ENCODE results near the gene RYR1.

Gene RYR1

DNA sequence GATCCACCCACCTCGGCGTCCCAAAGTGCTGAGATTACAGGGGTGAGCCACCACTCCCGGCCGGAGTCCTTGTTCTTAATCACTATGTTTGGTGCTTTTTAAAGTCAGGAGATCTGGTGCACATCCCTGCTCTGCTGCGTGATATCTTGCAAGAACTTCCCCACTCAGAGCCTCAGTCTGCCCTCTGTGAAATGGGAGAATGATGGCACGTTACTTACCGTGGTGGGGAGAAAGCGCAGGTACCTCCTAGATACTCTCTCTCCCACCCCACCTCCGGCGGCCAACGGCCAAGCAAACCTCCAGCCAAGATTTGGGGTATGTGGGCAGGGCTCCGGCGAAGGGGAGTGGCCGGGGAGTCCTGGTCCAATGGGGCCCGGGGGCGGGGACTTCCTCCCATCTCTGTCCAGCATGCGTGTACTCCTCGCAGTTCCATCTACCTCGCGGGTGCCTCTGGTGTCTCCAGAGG, at the start of gene RYR1:
RYR1 (plus strand) TSS at position 424 of the 466 bp plus-strand sequence. CDS start 139 bp downstream, outside the sequence.
- DNase-seq (ENCODE audit: low spot score), result no peak

DNA sequence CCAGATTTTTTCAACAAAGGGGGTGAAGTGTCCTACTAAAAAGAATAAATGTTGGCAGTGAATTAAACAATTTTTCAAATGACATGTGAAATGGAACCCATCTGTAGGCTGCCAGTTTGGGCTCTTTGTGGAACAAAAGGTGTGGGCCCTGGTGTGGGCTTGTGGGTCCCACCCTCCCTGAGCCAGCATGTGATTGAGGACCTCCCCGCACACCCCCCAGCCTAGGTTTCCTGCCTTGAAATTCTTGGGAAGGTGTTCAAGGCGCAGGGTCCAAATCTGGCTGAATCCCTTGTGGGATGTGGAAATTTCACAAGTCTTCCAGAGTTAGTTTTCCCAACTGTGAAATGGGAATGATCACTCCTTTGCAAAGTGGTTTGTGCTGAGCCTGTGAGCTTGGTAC, 49.7 kb upstream of the RYR1 start:
- DNase-seq (ENCODE audit: low spot score), result no peak

DNA sequence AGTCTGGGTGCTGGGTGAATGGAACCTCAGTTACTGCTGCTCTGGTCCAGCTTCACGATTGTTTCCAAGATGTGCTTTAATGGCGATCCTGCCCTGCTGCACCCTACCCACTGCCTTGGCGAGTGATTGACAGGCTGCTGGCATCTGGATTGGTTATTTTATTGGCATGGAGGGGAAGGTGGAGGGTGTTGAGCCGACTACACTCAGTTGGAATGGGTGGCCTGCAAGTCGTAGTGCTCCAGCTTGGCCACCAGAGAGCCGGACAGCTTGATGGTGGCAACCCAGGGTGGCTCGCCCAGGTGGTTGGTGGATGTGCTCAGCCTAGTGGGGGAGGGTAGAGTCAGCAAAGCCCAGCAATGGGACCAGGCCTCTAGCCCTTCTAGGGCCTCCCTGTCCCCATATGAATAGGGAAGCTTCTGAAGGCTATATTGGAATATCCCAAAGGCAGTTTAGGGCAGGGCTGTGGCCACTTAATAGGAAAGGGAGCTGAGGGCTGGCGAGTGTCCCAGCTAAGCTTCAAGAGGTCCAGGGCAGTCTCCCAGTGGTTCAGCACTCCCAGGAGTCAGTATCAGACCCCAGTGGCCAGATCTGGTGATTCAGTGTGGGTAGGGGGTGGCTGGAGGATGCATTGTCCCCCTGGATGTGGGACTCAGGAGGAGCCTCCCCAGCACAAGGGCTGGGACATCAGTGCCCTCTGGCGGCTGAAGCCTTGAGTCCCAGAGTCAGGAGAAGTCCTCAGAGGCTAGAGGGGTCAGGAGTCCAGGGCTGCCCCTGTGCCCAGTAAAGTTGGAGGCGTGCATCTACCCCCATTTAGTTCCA, 49.1 kb upstream of the RYR1 start:
- DNase-seq (ENCODE audit: low spot score), result peak; percentile 38

DNA sequence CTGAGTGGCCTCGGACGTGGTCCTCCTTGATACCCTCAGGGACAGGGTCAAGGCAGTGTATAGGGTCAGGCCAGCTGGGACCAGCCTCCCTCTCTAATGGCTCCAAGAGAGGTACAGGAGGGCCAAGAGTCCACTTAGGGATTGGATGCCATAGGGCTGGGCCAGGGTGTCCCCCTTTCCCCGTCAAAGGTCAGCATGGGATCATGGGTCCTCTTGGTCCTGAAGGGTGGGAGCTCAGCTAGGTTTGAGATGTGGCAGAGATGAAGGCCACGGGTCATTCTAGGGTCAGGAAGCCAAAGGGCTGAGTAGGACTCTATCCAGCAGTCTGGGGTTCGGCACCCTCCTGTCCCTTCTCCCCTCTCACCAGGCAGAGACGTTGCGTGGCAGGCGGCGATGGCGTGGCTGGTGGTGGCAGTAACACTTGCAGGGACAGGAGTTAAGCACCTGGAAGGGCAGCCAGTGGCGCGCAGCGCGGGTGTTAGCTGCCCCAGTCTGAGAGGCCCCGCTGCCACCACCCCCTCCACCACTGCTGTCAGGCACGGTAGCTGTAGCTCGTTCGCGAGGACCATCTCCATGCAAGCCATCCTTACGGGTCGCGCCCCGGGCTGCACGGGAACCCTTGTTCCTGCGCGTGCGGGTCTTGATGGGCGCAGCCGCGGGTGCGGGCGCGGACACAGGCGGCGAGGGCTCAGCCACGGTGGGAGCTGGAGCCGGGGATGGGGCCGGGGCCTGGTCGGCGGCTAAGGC, 48.3 kb upstream of the RYR1 start:
- no peak for DNase-seq (ENCODE audit: low spot score)

DNA sequence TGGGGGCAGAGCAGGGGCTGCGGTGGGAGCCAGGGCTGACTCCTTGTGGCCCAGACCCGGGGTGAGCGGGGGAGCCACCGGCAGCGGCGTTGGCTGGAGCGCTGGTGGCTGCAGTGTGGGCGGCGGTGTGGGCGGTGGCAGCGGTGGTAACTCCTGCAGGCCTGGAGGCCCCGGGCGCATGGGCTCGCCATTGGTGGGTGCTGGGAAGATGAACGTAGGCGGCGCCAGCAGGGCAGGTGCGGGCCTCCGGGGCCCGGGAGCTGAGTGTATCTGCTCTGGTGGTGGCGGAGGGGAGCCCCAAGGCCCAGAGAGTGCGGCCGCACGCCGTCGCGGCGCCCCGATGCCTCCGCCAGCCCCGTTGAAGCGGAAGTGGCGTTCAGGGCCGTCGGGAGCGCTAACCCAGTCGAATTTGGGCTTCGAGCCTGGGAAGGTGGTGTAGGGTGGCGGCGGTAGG, 47.7 kb upstream of the RYR1 start:
- no peak for DNase-seq (ENCODE audit: low spot score)

DNA sequence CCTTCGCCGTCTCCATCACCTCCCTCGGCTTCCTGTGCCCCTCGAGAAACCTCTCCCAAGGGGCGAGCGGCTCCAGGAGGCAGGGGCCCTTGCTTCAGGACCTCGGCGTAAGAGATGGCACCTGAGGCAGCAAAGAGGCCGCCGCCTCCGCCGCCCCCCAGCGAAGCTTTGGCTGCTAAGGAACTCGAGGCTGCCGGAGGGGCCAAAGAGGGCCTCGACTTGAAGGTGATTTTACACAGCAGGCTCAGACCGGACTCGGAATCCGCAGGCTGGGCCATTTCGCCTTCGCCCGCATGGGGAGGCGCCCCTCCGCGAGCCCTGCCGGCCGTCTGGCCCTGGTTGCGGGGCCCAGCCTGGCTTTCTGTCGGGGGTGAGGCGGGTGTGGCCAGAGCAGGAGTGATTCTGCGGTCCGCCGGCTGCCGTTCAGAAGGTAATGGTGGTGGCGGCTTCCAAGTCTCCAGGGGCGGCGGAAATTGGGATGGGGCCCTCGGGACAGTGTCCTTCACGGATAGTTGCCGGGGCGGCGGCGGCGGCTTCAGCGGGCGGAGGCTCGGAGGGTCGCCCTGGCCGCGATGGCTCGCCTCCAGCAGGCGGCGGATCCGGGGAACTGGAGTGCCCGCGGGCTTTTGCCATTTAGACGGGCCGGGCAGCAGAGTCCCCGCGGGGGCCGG, 47.1 kb upstream of the RYR1 start:
- no peak for DNase-seq (ENCODE audit: low spot score)

DNA sequence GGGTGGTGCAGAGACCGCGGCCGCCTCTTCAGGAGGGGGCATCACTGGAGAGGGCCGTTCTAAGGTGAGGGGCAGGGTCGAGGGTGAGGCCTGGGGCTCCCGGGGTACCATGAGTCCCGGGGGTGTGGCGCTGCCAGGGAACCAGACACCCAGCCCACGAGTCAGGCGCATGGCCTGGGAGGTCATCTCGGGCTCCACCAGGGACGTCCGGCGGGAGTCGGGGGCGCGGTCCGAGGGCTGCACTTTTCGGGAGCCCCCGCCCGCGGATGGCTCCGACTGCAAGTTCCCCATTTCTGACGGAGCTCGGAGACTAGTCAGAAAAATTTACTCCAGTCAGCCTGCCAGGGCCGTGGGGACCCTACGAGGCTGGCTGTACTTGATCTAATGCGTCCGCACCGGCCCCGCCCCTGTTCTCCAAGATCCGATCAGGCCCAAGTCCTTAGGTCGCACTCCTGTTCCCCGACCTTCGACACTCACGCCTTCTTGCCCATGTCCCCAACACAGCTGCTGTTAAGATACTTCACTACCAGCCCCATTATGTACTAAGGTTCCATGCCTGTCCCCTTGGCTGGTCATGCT, 46.4 kb upstream of the RYR1 start:
- no peak for DNase-seq (ENCODE audit: low spot score)

DNA sequence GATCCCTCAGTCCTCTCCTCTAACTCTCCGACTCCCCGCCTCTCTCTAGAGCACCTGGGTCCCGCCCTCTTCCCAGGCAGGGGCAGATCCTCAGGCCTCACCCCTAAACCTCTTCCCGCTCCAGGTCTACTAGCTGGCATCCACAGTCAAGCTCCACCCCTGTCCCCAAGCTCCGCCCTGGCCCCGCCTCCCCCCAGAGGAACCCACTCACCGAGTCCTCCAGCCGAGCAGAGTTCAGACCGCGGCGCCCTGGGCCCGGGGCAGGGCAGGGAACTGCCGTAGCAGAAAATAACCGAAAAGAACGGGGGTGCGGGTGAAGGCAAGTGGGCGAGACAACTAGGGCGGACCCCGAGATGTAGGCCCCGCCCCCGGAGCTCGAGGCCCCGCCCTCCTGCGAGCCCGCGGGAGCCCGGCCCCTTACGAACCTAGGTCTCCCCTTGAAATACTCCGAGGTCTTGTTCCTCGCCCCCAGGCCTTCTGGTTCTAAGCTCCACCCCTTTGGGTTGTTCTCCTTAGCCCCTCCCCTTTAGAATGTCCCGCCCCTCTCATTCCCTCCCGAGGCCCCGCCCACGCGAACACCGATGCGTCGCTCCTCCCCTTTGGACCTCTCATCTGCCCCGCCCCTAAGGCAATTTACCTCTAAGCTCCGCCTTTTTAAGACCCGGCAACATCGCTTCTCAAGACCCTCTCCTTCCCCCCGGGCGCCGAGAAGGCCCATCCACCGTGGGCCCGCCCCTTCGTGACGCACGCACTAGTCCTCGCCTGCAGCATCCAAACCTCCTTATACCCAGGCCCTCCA, 45.7 kb upstream of the RYR1 start, which contains the start of gene GGN:
GGN (minus strand) TSS at position 485 of the 799 bp plus-strand sequence. CDS start 773 bp downstream, outside the sequence.
- DNase-seq (ENCODE audit: low spot score), result peak; percentile 97

DNA sequence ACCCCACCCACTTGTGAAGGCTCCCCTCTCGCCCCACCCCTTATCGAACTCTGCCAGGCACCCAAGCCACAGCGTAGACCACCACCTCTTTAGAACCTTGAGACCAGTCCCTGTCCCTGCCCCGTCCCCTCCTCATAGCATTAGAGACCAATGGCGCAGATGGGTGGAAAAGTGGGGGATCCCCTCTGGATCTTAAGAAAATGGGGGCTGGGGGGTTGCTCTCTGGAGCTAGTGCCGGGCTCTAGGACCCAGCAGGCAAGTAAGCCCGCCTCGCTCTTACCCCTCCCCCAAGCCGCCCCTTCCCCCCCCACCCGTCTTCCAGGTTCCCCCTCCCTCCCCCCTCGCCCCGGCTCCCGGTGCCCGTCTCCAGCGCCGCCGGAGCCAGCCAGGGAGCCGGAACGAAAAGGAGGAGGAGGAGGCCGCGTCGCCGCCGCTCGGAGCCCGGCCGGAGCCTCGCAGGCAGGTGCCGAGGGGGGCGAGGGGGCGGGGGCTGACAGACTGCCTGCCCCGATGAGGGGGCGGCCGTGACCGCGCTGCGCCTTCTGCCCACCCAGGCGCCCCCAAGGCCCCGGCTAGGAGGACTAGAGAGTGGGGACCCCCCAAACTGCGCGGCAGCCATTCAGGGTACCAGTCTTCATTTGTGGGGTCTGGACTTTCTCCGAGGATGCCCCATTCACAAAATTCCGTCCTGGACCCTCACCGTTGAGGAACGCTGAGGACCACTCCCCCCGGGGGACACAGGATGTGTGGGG, 45.0 kb upstream of the RYR1 start, which contains the start of gene SPRED3:
SPRED3 (plus strand) TSS at position 349 of the 752 bp plus-strand sequence. CDS start 1,606 bp downstream, outside the sequence.
- peak; percentile 43 for DNase-seq (ENCODE audit: low spot score)

DNA sequence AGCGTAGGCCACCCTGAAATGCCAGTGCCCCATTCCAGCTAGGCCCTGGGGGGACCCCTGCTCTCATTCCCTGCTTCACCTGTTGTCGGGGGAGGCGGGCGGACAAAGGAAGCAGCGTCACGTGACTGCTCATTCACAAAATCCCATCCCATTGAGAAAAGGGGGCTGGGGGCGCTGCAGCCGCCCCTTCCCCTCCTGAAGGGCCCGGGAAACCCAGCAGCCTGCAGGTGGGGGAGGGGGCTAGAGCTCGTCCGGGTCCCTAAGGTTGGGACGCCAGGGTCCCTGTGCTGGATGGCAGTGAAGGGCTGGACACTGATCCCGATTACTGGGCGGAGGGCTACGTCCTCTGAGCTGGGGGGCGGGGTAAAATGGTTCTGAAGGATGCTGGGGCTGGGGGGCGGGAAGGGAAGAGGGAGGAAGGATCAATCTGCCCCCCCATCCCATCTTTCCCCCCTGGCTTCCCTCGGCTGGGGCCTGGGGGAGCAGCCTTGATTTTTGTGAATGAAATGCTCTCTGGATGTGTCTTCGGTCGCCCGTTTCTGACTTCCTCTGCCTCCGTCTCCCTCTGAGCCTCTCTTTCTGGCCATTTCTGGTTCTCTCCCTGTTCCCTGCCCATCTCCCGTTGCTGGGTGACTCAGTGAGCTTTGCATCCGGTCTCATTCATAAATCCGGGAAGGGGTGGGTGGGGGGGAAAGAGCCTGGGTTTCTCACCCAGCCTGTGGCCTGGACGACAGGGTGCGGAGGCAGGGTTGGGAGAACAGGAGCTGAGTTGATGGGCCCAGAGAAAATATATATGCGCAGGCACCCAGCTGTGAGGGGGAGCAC, 44.2 kb upstream of the RYR1 start:
- DNase-seq (ENCODE audit: low spot score), result peak; percentile 57

DNA sequence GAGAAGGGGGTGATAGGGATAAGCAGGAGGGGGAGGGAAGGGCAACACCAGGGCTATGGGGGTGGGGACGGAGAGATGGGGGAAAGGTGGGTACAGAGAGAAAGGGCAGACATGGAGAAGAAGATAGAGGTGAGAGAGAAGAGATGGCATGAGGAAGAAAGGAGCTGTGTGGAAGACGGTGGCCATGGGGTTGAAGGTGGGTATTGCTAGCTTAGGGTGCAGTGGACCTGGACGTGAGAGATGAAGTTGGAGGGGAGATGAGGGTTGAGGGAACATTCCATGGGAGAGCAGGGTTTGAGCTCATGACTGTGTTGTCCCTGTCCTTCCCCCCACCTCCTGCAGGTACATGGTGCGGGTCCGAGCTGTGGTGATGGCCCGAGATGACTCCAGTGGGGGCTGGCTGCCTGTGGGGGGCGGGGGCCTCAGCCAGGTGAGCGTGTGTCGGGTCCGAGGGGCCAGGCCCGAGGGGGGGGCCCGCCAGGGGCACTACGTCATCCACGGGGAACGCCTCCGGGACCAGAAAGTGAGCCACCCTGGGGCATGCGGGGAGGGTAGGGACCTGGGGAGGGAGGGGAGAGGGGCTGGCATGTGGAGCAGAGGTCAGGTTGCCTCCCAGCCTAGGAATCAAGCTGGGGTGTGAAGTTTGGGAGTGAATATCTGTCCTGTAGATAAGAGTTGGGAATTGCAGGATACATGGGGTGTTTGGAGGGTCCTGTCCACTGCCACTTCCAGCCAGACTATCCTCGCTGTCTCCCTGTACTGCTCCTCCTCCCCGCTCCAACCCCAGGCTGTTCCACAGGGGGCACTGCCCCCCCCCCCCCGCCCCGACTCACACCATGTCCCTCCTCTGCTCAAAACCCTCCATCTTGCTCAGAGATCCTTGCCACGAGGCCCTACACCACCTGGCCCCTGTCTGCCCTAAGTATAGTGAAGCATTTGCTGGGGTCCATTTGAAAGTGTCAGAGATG, 43.2 kb upstream of the RYR1 start:
- no peak for DNase-seq (ENCODE audit: low spot score)

DNA sequence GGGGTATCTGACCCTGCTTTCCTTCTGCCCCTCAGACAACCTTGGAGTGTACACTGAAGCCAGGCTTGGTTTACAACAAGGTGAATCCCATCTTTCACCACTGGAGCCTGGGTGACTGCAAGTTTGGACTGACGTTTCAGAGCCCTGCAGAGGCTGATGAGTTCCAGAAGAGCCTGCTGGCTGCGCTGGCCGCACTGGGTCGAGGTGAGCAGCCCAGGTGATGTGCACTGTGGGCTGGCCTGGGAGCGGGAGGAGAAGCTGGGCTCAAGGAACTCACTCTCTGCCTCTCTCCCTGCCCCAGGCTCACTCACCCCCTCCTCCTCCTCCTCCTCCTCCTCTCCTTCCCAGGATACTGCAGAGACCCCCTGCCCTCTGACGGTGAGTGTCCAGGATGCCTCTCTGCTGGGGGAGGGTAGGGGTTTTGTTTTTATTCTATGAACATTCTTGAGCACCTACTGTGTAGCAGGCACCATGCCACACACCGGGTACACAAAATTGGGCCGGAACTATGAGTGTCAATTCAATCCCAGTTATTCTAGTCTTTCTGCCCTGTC, 41.5 kb upstream of the RYR1 start:
- DNase-seq (ENCODE audit: low spot score), result no peak

DNA sequence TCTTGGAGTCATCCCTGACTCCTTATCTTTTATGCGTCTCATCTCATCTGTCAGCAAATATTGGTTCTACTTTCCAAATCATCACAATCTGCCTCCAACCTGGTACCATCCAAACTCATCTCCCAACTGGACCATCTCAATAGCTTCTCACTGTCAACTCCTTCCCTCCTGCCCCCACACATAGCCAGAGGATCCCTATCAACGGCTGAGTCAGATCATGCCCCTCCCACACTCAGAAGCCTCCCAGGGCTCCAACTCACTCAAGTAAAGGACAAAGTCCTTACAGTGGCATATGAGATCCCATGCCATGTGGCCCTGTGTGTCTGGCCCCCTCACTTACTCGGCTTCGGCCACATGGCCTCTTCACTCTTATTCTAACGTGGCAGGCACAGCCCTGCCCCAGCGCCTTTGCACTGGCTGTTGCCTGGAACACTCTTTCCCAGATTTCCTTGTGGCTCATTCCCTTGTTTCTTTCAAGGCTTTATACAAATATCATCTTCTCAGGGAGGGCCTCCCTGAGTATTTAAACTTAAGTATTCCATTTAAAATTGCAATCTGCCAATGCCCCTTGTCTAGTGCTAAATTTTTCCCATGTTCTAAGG, 40.7 kb upstream of the RYR1 start:
- peak; percentile 52 for DNase-seq (ENCODE audit: low spot score)

DNA sequence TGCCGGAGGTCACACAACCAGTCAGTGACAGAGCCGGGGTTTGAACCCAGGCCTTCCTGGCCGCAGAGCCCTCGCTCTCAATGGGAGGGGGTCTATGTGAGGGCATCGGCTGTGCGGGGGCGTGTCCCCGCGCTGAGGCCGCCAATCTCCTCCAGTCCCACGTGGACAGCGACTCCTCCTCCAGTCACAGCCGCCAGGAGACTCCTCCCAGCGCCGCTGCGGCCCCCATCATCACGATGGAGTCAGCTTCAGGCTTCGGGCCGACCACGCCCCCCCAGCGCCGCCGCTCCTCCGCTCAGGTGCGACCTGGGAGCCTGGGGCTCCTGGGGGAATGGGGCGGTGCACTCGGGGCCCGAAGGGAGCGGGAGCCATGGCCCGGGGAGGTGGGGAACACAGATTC, 39.0 kb upstream of the RYR1 start:
- DNase-seq (ENCODE audit: low spot score), result no peak

DNA sequence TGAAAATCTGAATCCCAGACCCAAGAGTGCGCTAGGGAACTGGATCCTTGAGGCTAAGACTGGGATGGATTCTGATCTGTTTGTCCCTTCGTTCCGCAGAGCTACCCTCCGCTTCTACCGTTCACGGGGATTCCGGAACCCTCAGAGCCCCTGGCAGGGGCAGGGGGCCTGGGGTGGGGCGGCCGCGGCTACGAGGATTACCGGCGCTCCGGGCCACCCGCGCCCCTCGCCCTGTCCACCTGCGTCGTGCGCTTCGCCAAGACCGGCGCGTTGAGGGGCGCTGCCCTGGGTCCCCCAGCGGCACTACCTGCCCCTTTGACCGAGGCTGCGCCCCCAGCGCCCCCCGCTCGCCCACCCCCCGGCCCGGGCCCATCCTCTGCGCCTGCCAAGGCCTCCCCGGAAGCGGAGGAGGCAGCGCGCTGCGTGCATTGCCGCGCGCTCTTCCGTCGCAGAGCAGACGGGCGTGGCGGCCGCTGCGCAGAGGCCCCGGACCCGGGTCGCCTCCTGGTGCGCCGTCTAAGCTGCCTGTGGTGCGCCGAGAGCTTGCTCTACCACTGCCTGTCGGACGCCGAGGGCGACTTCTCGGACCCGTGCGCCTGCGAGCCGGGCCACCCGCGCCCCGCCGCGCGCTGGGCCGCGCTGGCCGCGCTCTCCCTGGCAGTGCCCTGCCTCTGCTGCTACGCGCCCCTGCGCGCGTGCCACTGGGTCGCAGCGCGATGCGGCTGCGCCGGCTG, 37.9 kb upstream of the RYR1 start:
- no peak for DNase-seq (ENCODE audit: low spot score)

DNA sequence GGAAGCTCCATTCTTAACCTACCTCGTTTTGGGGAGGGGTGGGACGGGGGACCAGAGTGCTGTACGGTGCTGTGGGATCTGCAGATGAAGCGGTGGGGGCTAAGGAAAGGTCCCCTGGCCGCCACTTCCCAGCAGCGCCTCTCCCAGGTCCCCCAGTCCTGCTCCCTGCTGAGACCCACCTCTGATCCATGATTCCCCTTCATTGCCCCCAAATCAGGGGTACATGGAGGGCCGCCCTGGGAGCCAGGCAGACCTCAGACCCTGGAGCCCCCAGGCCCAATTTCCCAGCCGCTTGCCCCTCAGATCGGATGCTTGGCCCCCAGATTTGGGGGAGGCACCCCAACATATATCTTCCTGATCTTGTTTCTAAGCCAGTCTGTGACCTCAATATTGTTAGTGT, 34.4 kb upstream of the RYR1 start:
- DNase-seq (ENCODE audit: low spot score), result no peak

DNA sequence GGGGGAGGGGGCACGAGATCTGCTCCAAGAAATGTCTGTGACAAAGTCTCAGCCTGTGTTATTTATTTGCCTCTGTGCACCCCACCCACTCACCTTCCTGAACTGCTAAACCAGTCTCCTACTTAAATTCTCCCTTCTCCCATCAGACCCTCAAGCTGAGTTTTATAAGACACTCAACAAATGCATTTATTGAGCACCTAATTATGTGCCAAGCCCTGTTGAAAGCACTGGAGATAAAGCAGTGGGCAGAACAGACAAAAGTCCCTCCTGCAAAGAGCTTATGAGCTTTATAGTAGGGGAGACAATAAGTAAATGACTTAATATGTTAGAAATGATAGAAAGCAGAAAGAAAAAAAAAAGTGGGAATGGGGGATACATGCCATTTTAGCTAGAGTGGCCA, 34.0 kb upstream of the RYR1 start:
- no peak for DNase-seq (ENCODE audit: low spot score)

Data from SW480 (cell line).